ENCODE data around the gene RAB3C.
"Not testable (repeated sequence)": the region's sequence is repeated elsewhere in the genome, so short reads cannot be mapped to it uniquely, and the experiment has no call there.

Gene RAB3C

DNA sequence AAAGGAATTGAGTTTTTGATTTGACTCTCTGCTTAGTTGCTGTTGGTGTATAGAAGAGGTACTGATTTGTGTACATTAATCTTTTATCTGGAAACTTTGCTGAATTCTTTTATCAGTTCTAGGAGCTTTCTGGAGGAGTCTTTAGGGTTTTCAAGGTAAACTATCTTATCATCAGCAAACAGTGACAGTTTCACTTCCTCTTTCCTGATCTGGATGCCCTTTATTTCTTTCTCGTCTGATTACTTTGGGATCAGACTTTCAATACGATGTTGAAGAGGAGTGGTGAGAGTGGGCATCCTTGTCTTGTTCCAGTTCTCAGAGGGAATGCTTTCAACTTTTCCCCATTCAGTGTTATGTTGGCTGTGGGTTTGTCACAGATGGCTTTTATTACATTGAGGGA, 17.7 kb downstream of the RAB3C start:
- intact Hi-C loops (cut with DNase I); DNase-seq: not testable (repeated sequence)

DNA sequence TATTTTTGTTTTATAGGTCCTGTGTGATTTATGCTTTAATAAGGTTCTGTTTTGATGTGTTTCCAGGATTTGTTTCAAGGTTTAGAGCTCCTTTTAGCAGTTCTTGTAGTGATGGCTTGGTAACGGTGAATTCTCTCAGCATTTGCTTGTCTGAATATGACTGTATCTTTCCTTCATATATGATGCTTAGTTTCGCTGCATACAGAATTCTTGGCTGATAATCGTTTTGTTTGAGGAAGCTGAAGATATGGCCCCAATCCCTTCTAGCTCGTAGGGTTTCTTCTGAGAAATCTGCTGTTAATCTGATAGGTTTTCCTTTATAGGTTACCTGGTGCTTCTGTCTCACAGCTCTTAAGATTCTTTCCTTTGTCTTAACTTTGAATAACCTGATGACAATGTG, 20.0 kb downstream of the RAB3C start:
- intact Hi-C loops (cut with DNase I); DNase-seq: not testable (repeated sequence)

- intact Hi-C loops (cut with DNase I) = no loop called here
- DNase-seq = no peak
These were observed 23.2 kb downstream of the RAB3C start for GRCh38 chr5:58606064-58606463.

DNA sequence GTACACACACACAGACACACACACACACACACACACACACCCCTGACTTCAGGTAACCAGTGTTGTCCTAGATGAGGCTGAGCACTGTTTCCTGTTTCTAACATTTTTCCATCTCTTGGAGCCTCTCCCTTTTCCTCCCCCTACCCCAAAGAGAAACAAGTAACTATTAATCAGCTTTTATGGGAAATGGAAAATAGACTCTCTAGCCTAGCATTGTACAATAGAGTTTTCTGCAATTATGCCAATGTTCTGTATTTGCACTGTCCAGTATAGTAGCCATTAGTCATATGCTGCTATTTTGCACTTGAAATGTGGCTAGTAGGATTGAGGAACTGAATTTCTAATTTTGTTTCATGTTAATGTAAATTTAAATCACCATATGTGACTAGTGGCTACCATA, 33.1 kb downstream of the RAB3C start:
- intact Hi-C loops (cut with DNase I) = no loop called here
- no peak for DNase-seq

DNA sequence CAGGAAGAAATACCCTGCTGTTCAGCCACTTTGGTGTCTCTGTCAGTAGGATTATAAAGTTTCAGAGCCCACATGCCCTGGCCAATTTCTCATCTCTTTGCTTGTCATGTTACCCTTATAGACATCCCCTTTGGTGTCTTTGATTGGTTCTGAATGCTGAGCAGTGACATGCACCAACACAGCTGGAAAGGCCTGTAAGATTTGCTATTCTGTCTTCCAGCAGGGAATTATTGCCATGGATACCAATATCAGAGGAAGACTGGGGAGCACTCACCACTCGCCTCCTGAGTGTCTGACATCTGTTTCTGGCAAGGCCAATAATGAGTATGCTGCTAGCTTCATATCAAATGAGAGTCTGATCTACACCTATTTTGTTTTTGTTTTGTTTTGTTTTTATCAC, 34.4 kb downstream of the RAB3C start:
- intact Hi-C loops (cut with DNase I) = no loop called here
- DNase-seq = no peak

DNA sequence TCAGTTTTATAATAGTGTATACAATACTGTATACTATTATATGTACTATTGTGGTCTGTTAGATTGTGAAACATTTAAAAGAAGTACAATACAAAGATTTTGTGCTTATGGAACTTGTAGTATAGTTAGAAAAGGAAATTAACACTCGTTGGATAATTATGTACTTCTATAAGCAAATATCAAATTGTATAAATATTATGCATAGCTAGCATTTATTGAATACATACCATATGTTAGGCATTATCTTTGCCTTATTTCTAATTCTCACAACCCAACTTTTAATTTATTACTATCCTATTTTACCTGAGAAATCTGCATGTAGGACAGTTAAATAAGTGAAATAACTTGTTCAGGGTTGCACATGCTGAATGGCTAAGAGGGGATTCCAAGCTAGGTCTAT, 37.5 kb downstream of the RAB3C start:
- no peak for DNase-seq
- intact Hi-C loops (cut with DNase I) = no loop called here

- intact Hi-C loops (cut with DNase I) = no loop called here
- DNase-seq = no peak
These were observed 40.3 kb downstream of the RAB3C start for GRCh38 chr5:58622936-58623871.

DNA sequence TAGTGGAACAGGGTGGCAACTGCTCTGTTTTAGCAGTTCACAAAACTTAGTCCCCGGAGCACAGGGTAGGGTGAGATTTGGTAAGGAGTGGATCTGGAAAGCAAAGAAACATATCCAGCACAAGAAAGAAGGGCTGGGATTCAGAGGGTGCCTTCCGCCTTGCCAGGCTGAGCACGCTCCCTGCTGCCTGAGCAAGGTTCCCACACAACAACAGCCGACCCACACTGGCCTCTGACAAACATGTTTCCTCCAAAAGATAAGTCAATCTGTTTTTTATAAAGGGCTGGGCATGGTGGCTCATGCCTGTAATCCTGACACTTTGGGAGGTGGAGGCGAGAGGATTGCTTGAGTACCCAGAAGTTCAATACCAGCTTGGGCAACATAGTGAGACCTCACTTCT, 45.8 kb downstream of the RAB3C start:
- no peak for DNase-seq
- intact Hi-C loops (cut with DNase I) = no loop called here

GRCh38 chr5:58629271-58630159, 46.6 kb downstream of the RAB3C start:
- intact Hi-C loops (cut with DNase I) = no loop called here
- DNase-seq = no peak

- no peak for DNase-seq
- intact Hi-C loops (cut with DNase I) = no loop called here
These were observed 49.0 kb downstream of the RAB3C start for GRCh38 chr5:58631895-58632294.

- no peak for DNase-seq
- intact Hi-C loops (cut with DNase I) = no loop called here
These were observed 52.5 kb downstream of the RAB3C start for GRCh38 chr5:58635416-58635815.

DNA sequence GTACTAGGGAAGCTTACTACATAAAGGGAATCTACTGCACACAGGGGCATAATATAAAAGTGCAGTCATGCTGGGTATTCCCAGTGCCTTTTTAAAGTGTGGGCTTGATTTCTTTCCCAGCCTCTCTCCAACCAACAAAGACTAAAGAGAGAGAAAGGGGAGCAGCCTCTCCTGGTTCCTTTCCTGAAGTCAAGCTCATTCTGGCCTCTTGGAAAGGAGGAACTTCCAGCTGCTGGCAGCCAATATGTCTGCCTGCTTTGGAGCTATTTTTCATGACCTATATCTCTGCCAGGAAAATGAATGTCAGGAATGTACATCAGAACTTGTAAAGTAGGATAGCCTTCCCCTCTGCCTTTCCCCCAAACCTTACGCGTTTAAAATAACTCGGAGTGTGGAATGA, 57.1 kb downstream of the RAB3C start:
- intact Hi-C loops (cut with DNase I) = no loop called here
- no peak for DNase-seq

DNA sequence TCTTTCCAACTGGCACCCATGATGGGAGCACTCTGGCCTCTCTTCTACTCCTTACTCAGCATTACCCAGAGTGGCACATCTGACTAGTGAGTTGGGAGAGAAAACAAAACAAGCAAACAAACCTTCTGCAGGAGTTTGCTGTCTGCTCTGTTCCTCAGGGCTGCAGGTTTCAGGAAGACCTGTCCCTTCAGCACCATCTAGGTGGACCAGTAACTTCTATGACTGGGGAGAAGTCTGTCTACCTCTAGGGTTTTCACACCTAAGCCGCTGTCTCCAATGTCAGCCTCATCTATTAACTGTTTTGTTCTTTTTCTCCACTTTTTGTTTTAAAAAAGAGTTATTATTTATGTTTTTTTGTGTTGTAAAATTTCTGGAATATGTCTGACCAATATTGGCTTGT, 58.7 kb downstream of the RAB3C start:
- DNase-seq = no peak
- intact Hi-C loops (cut with DNase I) = no loop called here

- DNase-seq = no peak
- intact Hi-C loops (cut with DNase I) = no loop called here
These were observed 66.0 kb downstream of the RAB3C start for GRCh38 chr5:58648846-58649245.

- intact Hi-C loops (cut with DNase I) = no loop called here
- DNase-seq = no peak
These were observed 66.8 kb downstream of the RAB3C start for GRCh38 chr5:58649716-58650115.

GRCh38 chr5:58653521-58653920, 70.6 kb downstream of the RAB3C start:
- intact Hi-C loops (cut with DNase I) = no loop called here
- DNase-seq = no peak

- intact Hi-C loops (cut with DNase I) = no loop called here
- no peak for DNase-seq
These were observed 83.3 kb downstream of the RAB3C start for GRCh38 chr5:58666141-58666540.

GRCh38 chr5:58666598-58667581, 84.0 kb downstream of the RAB3C start:
- intact Hi-C loops (cut with DNase I) = no loop called here
- DNase-seq = no peak

DNA sequence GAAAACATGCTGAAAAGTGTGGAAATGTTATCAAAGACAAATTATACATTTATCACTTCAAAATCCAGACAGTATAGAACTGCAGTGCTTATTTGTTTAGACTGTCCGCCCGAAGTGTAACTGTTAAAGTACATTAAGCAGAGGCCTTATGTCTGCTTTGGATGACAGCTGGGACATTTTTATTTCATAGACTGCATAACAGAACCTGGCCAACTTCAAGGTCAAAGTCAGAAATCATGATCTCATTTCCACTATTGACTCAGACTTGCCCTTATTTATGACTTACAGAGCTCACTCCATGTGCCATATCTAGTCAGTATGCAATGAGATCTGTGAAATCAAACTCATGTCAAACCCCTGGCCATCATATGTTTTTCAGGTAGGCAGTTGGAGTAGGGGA, 87.7 kb downstream of the RAB3C start:
- intact Hi-C loops (cut with DNase I) = no loop called here
- DNase-seq = no peak

GRCh38 chr5:58671155-58671554, 88.3 kb downstream of the RAB3C start:
- DNase-seq = no peak
- intact Hi-C loops (cut with DNase I) = no loop called here

All from posterior cingulate gyrus (tissue), 11 donors.